Neural crest cell (in vitro differentiated cells): Measurements from ENCODE around the gene FFAR2. TPM values are rescaled to one million over a fixed set of nuclear protein-coding genes. Genes with fewer than 3 reads are reported as not detected.
"Not testable (repeated sequence)": the region's sequence is repeated elsewhere in the genome, so short reads cannot be mapped to it uniquely, and the experiment has no call there.

Experiments
- DNase-seq: peaks from one replicate; pipeline ENCODE4 v3.0.0; 2021; ENCODE audit warnings: low read depth, mixed read lengths, low spot score
- H3K27ac Mint-ChIP-seq: one replicate; pipeline ENCODE4 v1.8.0; 2021; ENCODE audit warnings: mild to moderate bottlenecking, mixed read lengths; ENCODE audit not compliant: unreplicated experiment
- H3K27me3 Mint-ChIP-seq: 2 replicates; pipeline ENCODE4 v1.8.0; 2021; ENCODE audit warnings: low read depth, mild to moderate bottlenecking, mixed read lengths
- H3K36me3 Mint-ChIP-seq: 2 replicates; pipeline ENCODE4 v1.8.0; 2021; ENCODE audit warnings: low read depth, mild to moderate bottlenecking, mixed read lengths
- H3K4me1 Mint-ChIP-seq: 2 replicates; pipeline ENCODE4 v1.8.0; 2021; ENCODE audit warnings: mixed read lengths
- H3K4me3 Mint-ChIP-seq: one replicate; pipeline ENCODE4 v1.8.0; 2021; ENCODE audit warnings: mild to moderate bottlenecking, mixed read lengths
- H3K9me3 Mint-ChIP-seq: 2 replicates; pipeline ENCODE4 v1.8.0; 2021; ENCODE audit warnings: mixed read lengths
- long read RNA-seq: library from polyadenylated mRNA; unstranded; transcript quantifications from one replicate; pipeline ENCODE4 v2.0.0, GENCODE V29; 2020
- total RNA-seq: library from RNA; stranded (reverse); gene quantifications from 2 replicates; pipeline ENCODE4 v1.2.1, GENCODE V29; 2021
- TF ChIP-seq, protein P1 (sequence below): fragments of 200-600 bp; sonication (generic); conservative IDR thresholded peaks from 2 replicates; pipeline ENCODE4 v1.5.0; 2021; ENCODE audit warnings: antibody characterized with exemption, mild to moderate bottlenecking

FFAR2 gene
- total RNA-seq = not detected in 2 replicates
- long read RNA-seq = 0 reads

GRCh38 chr19:35447606-35448469 lies at the start of gene FFAR2:
TSS of gene FFAR2 (plus strand) at chr19:35448257. CDS start at chr19:35449715, 1,458 bp downstream.
- peaks cover 49% of the 10 kb centered on the region for H3K27me3 Mint-ChIP-seq
- DNase-seq = no peak
- no peak within 1 kb of the TSS for H3K27ac Mint-ChIP-seq

DNA sequence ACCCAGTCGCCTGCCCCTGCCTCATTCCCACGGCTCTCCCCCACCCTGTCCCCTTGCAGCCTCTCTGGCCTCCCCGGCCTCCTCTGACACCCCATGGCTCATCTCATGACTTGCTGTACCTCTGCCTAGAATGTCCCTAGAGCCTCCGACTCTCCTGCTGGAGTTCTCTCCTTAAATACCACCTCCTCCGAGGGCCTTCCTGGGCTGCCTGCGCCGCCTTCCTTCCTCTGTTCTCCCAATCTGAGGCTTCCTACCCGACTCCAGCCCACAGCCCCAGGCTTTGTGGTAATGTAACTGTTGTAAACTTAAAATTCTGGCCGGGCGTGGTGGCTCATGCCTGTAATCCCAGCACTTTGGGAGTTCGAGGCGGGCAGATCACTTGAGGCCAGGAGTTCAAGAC lies 49.5 kb upstream of the FFAR2 start:
- TF ChIP-seq, protein P1, sequence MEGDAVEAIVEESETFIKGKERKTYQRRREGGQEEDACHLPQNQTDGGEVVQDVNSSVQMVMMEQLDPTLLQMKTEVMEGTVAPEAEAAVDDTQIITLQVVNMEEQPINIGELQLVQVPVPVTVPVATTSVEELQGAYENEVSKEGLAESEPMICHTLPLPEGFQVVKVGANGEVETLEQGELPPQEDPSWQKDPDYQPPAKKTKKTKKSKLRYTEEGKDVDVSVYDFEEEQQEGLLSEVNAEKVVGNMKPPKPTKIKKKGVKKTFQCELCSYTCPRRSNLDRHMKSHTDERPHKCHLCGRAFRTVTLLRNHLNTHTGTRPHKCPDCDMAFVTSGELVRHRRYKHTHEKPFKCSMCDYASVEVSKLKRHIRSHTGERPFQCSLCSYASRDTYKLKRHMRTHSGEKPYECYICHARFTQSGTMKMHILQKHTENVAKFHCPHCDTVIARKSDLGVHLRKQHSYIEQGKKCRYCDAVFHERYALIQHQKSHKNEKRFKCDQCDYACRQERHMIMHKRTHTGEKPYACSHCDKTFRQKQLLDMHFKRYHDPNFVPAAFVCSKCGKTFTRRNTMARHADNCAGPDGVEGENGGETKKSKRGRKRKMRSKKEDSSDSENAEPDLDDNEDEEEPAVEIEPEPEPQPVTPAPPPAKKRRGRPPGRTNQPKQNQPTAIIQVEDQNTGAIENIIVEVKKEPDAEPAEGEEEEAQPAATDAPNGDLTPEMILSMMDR = no peak
- H3K36me3 Mint-ChIP-seq = no peaks in the 10 kb centered on the region
- no peak for DNase-seq
- peaks cover 13% of the 10 kb centered on the region for H3K4me1 Mint-ChIP-seq
- peaks cover 2% of the 10 kb centered on the region for H3K27me3 Mint-ChIP-seq
- H3K9me3 Mint-ChIP-seq = no peaks in the 10 kb centered on the region
- no peak overlapping the region for H3K4me3 Mint-ChIP-seq
- no peak overlapping the region for H3K27ac Mint-ChIP-seq

More at GRCh38 chr19:35447606-35448469, at the start of gene FFAR2:
- Mint-ChIP-seq H3K4me1 (peaks cover 5% of the 10 kb centered on the region), H3K4me3 (no peak within 1 kb of the TSS), H3K36me3 (no peaks in the 10 kb centered on the region), H3K9me3 (no peaks in the 10 kb centered on the region)
- TF ChIP-seq, protein P1 = no peak

- Mint-ChIP-seq H3K4me1 (peaks cover 13% of the 10 kb centered on the region), H3K27ac (no peak overlapping the region)
Measured at GRCh38 chr19:35399231-35399630, 48.8 kb upstream of the FFAR2 start.

GRCh38 chr19:35399948-35400772 lies 47.9 kb upstream of the FFAR2 start:
- Mint-ChIP-seq H3K4me3 (no peak overlapping the region), H3K4me1 (peaks cover 15% of the 10 kb centered on the region), H3K27me3 (peaks cover 4% of the 10 kb centered on the region), H3K36me3 (no peaks in the 10 kb centered on the region), H3K9me3 (no peaks in the 10 kb centered on the region), H3K27ac (no peak overlapping the region)
- DNase-seq = no peak
- TF ChIP-seq, protein P1 = no peak

More at GRCh38 chr19:35399231-35399630, 48.8 kb upstream of the FFAR2 start:
- no peaks in the 10 kb centered on the region for H3K9me3 Mint-ChIP-seq
- H3K4me3 Mint-ChIP-seq = no peak overlapping the region
- no peaks in the 10 kb centered on the region for H3K36me3 Mint-ChIP-seq
- TF ChIP-seq, protein P1 = no peak
- peaks cover 2% of the 10 kb centered on the region for H3K27me3 Mint-ChIP-seq
- no peak for DNase-seq

GRCh38 chr19:35400773-35401100 lies 47.3 kb upstream of the FFAR2 start:
- Mint-ChIP-seq H3K4me3 (no peak overlapping the region), H3K9me3 (no peaks in the 10 kb centered on the region), H3K27ac (no peak overlapping the region), H3K27me3 (peaks cover 6% of the 10 kb centered on the region), H3K4me1 (peaks cover 14% of the 10 kb centered on the region), H3K36me3 (no peaks in the 10 kb centered on the region)
- DNase-seq = no peak
- TF ChIP-seq, protein P1 = no peak

DNA sequence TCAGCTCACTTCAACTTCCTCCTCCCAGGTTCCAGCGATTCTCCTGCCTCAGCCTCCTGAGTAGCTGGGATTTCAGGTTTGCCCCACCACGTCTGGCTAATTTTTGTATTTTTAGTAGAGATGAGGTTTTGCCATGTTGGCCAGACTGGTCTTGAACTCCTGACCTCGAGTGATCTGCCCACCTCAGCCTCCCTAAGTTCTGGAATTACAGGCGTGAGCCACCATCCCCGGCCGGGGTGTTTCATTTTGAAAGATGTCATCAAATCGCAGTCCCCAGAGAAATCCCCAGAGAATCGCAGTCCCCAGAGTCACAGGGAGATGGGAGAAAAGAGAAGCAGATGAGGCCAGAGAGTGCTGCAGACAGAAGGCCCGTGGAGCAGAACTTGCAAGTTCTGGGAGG lies 46.6 kb upstream of the FFAR2 start:
- H3K27ac Mint-ChIP-seq, DNase-seq, H3K9me3 Mint-ChIP-seq, H3K4me1 Mint-ChIP-seq, H3K27me3 Mint-ChIP-seq, H3K4me3 Mint-ChIP-seq, H3K36me3 Mint-ChIP-seq: not testable (repeated sequence)
